Measurements from ENCODE around the gene EPB41L5.

DNA sequence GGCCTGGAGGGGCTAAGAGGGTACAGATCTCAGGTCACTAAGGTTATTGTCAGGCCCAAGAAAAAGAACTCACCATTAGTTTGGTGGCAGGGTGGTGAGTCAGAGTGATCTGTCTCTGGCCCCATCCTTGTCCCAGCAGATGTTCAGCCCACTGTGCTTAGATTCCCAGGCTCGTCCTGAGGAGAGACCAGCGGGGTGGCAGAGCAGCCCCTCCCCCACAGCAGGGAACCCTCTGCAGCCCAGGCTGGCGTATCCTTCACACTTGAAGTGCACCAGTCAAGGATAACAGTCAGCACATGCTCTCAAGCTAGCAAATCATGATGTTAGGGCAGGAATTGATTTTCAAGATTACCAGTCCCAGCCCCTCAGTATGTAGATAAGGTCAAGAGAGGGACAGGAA, 167.2 kb downstream of the EPB41L5 start:
- TF ChIP-seq, protein P1, sequence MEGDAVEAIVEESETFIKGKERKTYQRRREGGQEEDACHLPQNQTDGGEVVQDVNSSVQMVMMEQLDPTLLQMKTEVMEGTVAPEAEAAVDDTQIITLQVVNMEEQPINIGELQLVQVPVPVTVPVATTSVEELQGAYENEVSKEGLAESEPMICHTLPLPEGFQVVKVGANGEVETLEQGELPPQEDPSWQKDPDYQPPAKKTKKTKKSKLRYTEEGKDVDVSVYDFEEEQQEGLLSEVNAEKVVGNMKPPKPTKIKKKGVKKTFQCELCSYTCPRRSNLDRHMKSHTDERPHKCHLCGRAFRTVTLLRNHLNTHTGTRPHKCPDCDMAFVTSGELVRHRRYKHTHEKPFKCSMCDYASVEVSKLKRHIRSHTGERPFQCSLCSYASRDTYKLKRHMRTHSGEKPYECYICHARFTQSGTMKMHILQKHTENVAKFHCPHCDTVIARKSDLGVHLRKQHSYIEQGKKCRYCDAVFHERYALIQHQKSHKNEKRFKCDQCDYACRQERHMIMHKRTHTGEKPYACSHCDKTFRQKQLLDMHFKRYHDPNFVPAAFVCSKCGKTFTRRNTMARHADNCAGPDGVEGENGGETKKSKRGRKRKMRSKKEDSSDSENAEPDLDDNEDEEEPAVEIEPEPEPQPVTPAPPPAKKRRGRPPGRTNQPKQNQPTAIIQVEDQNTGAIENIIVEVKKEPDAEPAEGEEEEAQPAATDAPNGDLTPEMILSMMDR (IDR thresholded peaks at IDR 0.05), result no peak
- no peak for TF ChIP-seq POLR2A (IDR thresholded peaks at IDR 0.05)
- TF ChIP-seq EP300 (IDR thresholded peaks at IDR 0.05), result no peak

Measured in ovary (tissue), 3 donors.